Neuron (in vitro differentiated cells): ENCODE measurements around the gene SKI.

Source experiments
- H2AFZ ChIP-seq: one replicate; pipeline ENCODE4 v1.6.1; 2013; ENCODE audit warnings: low read depth, mild to moderate bottlenecking, inconsistent platforms, low read length, moderate library complexity
- H3K27me3 ChIP-seq: one replicate; pipeline ENCODE4 v1.6.1; 2013; ENCODE audit warnings: low read length; ENCODE audit not compliant: insufficient read depth
- H3K36me3 ChIP-seq: one replicate; pipeline ENCODE4 v1.6.1; 2013; ENCODE audit warnings: low read length; ENCODE audit not compliant: insufficient read depth
- H3K4me1 ChIP-seq: one replicate; pipeline ENCODE4 v1.6.1; 2013; ENCODE audit warnings: low read length; ENCODE audit not compliant: insufficient read depth
- H3K4me3 ChIP-seq: 2 replicates; pipeline ENCODE4 v1.5.1; 2013; ENCODE audit warnings: mild to moderate bottlenecking, low read length, moderate library complexity
- H3K9me3 ChIP-seq: one replicate; pipeline ENCODE4 v1.6.1; 2013; ENCODE audit warnings: low read length

The SKI gene

GRCh38 chr1:2272686-2273400 is 44.7 kb downstream of the SKI start:
- no peak overlapping the region for H2AFZ ChIP-seq
- no peaks in the 10 kb centered on the region for H3K27me3 ChIP-seq
- peaks cover 3% of the 10 kb centered on the region for H3K9me3 ChIP-seq
- H3K36me3 ChIP-seq = peaks cover 5% of the 10 kb centered on the region
- peaks cover 53% of the 10 kb centered on the region for H3K4me1 ChIP-seq
- no peak overlapping the region for H3K4me3 ChIP-seq

GRCh38 chr1:2273401-2274090 is 45.4 kb downstream of the SKI start:
- Histone ChIP-seq H3K27me3 (no peaks in the 10 kb centered on the region), H3K4me1 (peaks cover 53% of the 10 kb centered on the region), H3K9me3 (peaks cover 3% of the 10 kb centered on the region), H2AFZ (no peak overlapping the region), H3K36me3 (peaks cover 5% of the 10 kb centered on the region), H3K4me3 (no peak overlapping the region)

- Histone ChIP-seq H3K36me3 (peaks cover 5% of the 10 kb centered on the region), H3K9me3 (peaks cover 3% of the 10 kb centered on the region), H3K4me3 (no peak overlapping the region), H2AFZ (no peak overlapping the region), H3K4me1 (peaks cover 59% of the 10 kb centered on the region), H3K27me3 (no peaks in the 10 kb centered on the region)
Observed at GRCh38 chr1:2274231-2274928, 46.3 kb downstream of the SKI start.

- Histone ChIP-seq H3K9me3 (peaks cover 7% of the 10 kb centered on the region), H3K4me1 (peaks cover 57% of the 10 kb centered on the region), H3K27me3 (no peaks in the 10 kb centered on the region), H2AFZ (no peak overlapping the region), H3K4me3 (no peak overlapping the region), H3K36me3 (peaks cover 8% of the 10 kb centered on the region)
Observed at GRCh38 chr1:2274929-2275475, 46.9 kb downstream of the SKI start.

GRCh38 chr1:2275796-2276536 is 47.8 kb downstream of the SKI start:
- Histone ChIP-seq H3K4me3 (no peak overlapping the region), H3K36me3 (peaks cover 8% of the 10 kb centered on the region), H3K9me3 (peaks cover 7% of the 10 kb centered on the region), H3K4me1 (peaks cover 47% of the 10 kb centered on the region), H2AFZ (no peak overlapping the region), H3K27me3 (no peaks in the 10 kb centered on the region)

GRCh38 chr1:2276803-2277580 is 48.9 kb downstream of the SKI start:
- Histone ChIP-seq H3K36me3 (peaks cover 8% of the 10 kb centered on the region), H2AFZ (no peak overlapping the region), H3K4me3 (no peak overlapping the region), H3K27me3 (no peaks in the 10 kb centered on the region), H3K9me3 (peaks cover 7% of the 10 kb centered on the region), H3K4me1 (peaks cover 37% of the 10 kb centered on the region)

GRCh38 chr1:2277741-2278488 is 49.8 kb downstream of the SKI start:
- Histone ChIP-seq H2AFZ (no peak overlapping the region), H3K4me3 (no peak overlapping the region), H3K36me3 (peaks cover 14% of the 10 kb centered on the region), H3K9me3 (peaks cover 7% of the 10 kb centered on the region), H3K4me1 (peaks cover 28% of the 10 kb centered on the region), H3K27me3 (no peaks in the 10 kb centered on the region)

GRCh38 chr1:2278591-2279209 is 50.6 kb downstream of the SKI start:
- Histone ChIP-seq H3K36me3 (peaks cover 18% of the 10 kb centered on the region), H3K4me1 (peaks cover 20% of the 10 kb centered on the region), H3K9me3 (peaks cover 7% of the 10 kb centered on the region), H3K4me3 (no peak overlapping the region), H3K27me3 (no peaks in the 10 kb centered on the region), H2AFZ (no peak overlapping the region)

- H2AFZ ChIP-seq = no peak overlapping the region
- peaks cover 7% of the 10 kb centered on the region for H3K9me3 ChIP-seq
- H3K4me3 ChIP-seq = no peak overlapping the region
- H3K36me3 ChIP-seq = peaks cover 18% of the 10 kb centered on the region
- peaks cover 19% of the 10 kb centered on the region for H3K4me1 ChIP-seq
- H3K27me3 ChIP-seq = no peaks in the 10 kb centered on the region
Observed at GRCh38 chr1:2279210-2279639, 51.1 kb downstream of the SKI start.

- peaks cover 19% of the 10 kb centered on the region for H3K4me1 ChIP-seq
- H3K27me3 ChIP-seq = no peaks in the 10 kb centered on the region
- H2AFZ ChIP-seq = no peak overlapping the region
- H3K4me3 ChIP-seq = no peak overlapping the region
- peaks cover 7% of the 10 kb centered on the region for H3K9me3 ChIP-seq
- H3K36me3 ChIP-seq = peaks cover 21% of the 10 kb centered on the region
Observed at GRCh38 chr1:2279817-2280216, 51.7 kb downstream of the SKI start.

- Histone ChIP-seq H2AFZ (no peak overlapping the region), H3K4me1 (peaks cover 14% of the 10 kb centered on the region), H3K4me3 (no peak overlapping the region), H3K36me3 (peaks cover 17% of the 10 kb centered on the region), H3K9me3 (peaks cover 5% of the 10 kb centered on the region), H3K27me3 (no peaks in the 10 kb centered on the region)
Observed at GRCh38 chr1:2282556-2283270, 54.6 kb downstream of the SKI start.
